ENCODE results near the gene KLK13. TPM values are rescaled to one million over a fixed set of nuclear protein-coding genes. Genes with fewer than 3 reads are reported as not detected.

The KLK13 gene
- polyA plus RNA-seq, 3 donors = not detected

DNA sequence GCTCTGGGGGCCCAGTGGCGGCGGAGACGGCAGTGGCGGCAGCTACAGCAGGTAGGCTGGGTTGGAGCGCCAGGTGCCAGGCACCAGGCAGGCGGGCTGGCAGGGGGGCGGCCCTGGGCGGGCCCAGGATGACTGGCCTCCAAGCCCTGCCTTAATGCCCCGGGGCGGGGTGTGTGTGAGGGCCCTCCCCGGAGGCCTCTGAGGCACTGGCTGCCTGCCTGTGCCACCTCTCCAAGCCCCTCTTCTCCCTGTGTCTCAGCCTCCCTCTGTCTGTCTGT lies 38.4 kb downstream of the KLK13 start, which contains the start of gene KLK11:
Gene KLK11 (minus strand): TSS at position 63 of the 278 bp plus-strand sequence. CDS start 985 bp downstream, outside the sequence.
- TF ChIP-seq, protein P1, sequence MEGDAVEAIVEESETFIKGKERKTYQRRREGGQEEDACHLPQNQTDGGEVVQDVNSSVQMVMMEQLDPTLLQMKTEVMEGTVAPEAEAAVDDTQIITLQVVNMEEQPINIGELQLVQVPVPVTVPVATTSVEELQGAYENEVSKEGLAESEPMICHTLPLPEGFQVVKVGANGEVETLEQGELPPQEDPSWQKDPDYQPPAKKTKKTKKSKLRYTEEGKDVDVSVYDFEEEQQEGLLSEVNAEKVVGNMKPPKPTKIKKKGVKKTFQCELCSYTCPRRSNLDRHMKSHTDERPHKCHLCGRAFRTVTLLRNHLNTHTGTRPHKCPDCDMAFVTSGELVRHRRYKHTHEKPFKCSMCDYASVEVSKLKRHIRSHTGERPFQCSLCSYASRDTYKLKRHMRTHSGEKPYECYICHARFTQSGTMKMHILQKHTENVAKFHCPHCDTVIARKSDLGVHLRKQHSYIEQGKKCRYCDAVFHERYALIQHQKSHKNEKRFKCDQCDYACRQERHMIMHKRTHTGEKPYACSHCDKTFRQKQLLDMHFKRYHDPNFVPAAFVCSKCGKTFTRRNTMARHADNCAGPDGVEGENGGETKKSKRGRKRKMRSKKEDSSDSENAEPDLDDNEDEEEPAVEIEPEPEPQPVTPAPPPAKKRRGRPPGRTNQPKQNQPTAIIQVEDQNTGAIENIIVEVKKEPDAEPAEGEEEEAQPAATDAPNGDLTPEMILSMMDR (IDR thresholded peaks at IDR 0.05) = no peak
- H3K4me1 ChIP-seq (ENCODE audit: control insufficient read depth in 1 of 2, insufficient read depth in 2 of 2, low read length in 2 of 2) = no peaks in the 10 kb centered on the region

DNA sequence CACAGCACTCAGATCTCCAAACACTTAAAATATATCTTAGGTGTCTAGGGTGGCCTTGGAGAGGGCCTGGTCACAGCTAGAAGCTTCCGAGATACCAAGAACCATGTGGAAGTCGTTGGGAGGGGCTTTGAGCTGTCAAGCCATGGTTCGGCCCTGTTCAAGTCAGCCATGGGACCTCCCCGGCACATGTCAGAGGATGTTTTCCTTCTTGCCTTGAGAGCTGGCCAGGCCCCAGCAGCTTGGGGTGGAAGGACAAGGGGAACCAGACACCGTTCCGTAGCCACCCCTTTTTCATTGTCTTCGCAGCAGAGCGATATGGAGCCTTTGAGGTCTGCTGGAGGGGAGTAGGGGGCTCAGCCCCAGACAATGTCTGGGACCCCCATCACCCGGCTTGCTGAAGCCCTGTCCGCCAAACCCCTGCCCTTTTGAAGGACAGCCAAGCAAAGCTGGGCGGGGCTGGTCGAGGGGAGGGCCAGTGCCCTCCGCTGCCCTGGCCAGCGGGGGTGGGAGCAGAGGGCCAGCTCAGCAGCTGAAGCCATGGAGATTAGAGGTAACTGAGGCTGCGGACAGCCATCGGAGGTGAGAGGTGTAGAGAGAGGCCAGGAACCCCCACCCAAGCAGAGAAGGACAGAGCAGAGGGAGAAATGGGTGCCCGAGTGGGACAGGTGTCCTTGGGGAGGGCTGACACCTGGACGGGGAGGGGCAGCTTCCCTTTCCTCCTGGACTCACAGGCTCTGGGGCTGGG lies 38.9 kb downstream of the KLK13 start:
- TF ChIP-seq, protein P1 (IDR thresholded peaks at IDR 0.05) = no peak
- no peaks in the 10 kb centered on the region for H3K36me3 ChIP-seq (replicated peaks in 1 of 2; ENCODE audit: control insufficient read depth in 1 of 2, insufficient read depth in 2 of 2, low read length in 2 of 2)
- no peak overlapping the region for H3K4me3 Mint-ChIP-seq
- H3K9me3 Mint-ChIP-seq = peaks cover 0 to 5% (median 0%) of the 10 kb centered on the region in 7 donors
- WGBS (ENCODE audit: insufficient coverage) = 78% methylated on average over 18 of the region's 18 CpGs
- H3K4me1 ChIP-seq (ENCODE audit: control insufficient read depth in 1 of 2, insufficient read depth in 2 of 2, low read length in 2 of 2) = no peaks in the 10 kb centered on the region
- intact Hi-C loops (cut with micrococcal nuclease) = no loop called here
- no peaks in the 10 kb centered on the region for H3K4me1 Mint-ChIP-seq
- H3K27ac ChIP-seq (ENCODE audit: low read depth in 1 of 2, low read length in 2 of 2) = no peak overlapping the region
- no peaks in the 10 kb centered on the region for H4K20me1 ChIP-seq (ENCODE audit: insufficient read depth, low read length)
- peaks cover 0 to 5% of the 10 kb centered on the region in 2 donors for H3K27me3 ChIP-seq (ENCODE audit: control insufficient read depth in 2 of 2, insufficient read depth in 2 of 2, low read length in 2 of 2)
- H3K27ac Mint-ChIP-seq = no peak overlapping the region
- H3K4me2 ChIP-seq (replicated peaks; ENCODE audit: extremely low read depth, low read length, poor library complexity, severe bottlenecking) = no peak overlapping the region
- no peaks in the 10 kb centered on the region for H3K36me3 Mint-ChIP-seq
- no peak overlapping the region for H3K4me3 ChIP-seq (replicated peaks in 1 of 3; ENCODE audit: low read depth in 2 of 3, low read length in 3 of 3)
- no peaks in the 10 kb centered on the region for H3K9me3 ChIP-seq (replicated peaks in 1 of 2; ENCODE audit: control insufficient read depth in 1 of 2, insufficient read depth in 1 of 2, low read length in 2 of 2)
- H3K79me2 ChIP-seq (ENCODE audit: insufficient read depth, low read length) = no peaks in the 10 kb centered on the region
- no peak for DNase-seq
- no peak overlapping the region for H2AFZ ChIP-seq (ENCODE audit: insufficient read depth, low read depth, low read length, poor library complexity, severe bottlenecking)
- no peak overlapping the region for H3K9ac ChIP-seq (ENCODE audit: insufficient read depth, low read length, poor library complexity, severe bottlenecking)
- H3K27me3 Mint-ChIP-seq (ENCODE audit: low read depth in 3 of 3) = peaks cover 18 to 44% (median 26%) of the 10 kb centered on the region in 3 donors

More for the DNA sequence above, 38.4 kb downstream of the KLK13 start, which contains the start of gene KLK11:
- WGBS (ENCODE audit: insufficient coverage) = 76% methylated on average over 3 of the region's 11 CpGs
- Mint-ChIP-seq H3K27ac (peak within 1 kb of the TSS in 1 of 7 donors; percentile 9), H3K4me3 (no peak within 1 kb of the TSS), H3K27me3 (ENCODE audit: low read depth in 3 of 3) (peaks cover 18 to 43% (median 26%) of the 10 kb centered on the region in 3 donors), H3K4me1 (no peaks in the 10 kb centered on the region), H3K36me3 (no peaks in the 10 kb centered on the region), H3K9me3 (peaks cover 0 to 5% (median 0%) of the 10 kb centered on the region in 7 donors)
- Histone ChIP-seq H2AFZ (ENCODE audit: insufficient read depth, low read depth, low read length, poor library complexity, severe bottlenecking) (no peak within 1 kb of the TSS), H3K27ac (ENCODE audit: low read depth in 1 of 2, low read length in 2 of 2) (no peak within 1 kb of the TSS), H3K9me3 (replicated peaks in 1 of 2; ENCODE audit: control insufficient read depth in 1 of 2, insufficient read depth in 1 of 2, low read length in 2 of 2) (no peaks in the 10 kb centered on the region), H4K20me1 (ENCODE audit: insufficient read depth, low read length) (no peaks in the 10 kb centered on the region), H3K79me2 (ENCODE audit: insufficient read depth, low read length) (no peaks in the 10 kb centered on the region), H3K27me3 (ENCODE audit: control insufficient read depth in 2 of 2, insufficient read depth in 2 of 2, low read length in 2 of 2) (peaks cover 0 to 5% of the 10 kb centered on the region in 2 donors), H3K36me3 (replicated peaks in 1 of 2; ENCODE audit: control insufficient read depth in 1 of 2, insufficient read depth in 2 of 2, low read length in 2 of 2) (no peaks in the 10 kb centered on the region), H3K4me3 (replicated peaks in 1 of 3; ENCODE audit: low read depth in 2 of 3, low read length in 3 of 3) (no peak within 1 kb of the TSS), H3K9ac (ENCODE audit: insufficient read depth, low read length, poor library complexity, severe bottlenecking) (no peak within 1 kb of the TSS), H3K4me2 (replicated peaks; ENCODE audit: extremely low read depth, low read length, poor library complexity, severe bottlenecking) (no peak within 1 kb of the TSS)
- no peak for DNase-seq
- intact Hi-C loops (cut with micrococcal nuclease) = no loop called here
